Myocyte (in vitro differentiated cells): Measurements from ENCODE around the gene KMT5C. TPM values are rescaled to one million over a fixed set of nuclear protein-coding genes. Genes with fewer than 3 reads are reported as not detected.

Source experiments
- DNase-seq: peaks from one replicate; pipeline ENCODE4 v3.0.0-alpha.2; 2012; ENCODE audit warnings: low read depth
- total RNA-seq: library from RNA; depleted of rRNA; stranded (reverse); fragments of >200 nt; gene quantifications from 2 replicates; pipeline ENCODE4 v1.2.3, GENCODE V29; 2014

The KMT5C gene
- total RNA-seq, 1 donor from 2014 or later = 17.3 TPM

- no peak for DNase-seq
These were observed 7.2 kb downstream of the KMT5C start for GRCh38 chr19:55346725-55347441.

GRCh38 chr19:55347442-55348009 is 7.8 kb downstream of the KMT5C start:
- DNase-seq = no peak

GRCh38 chr19:55348317-55349034 is 8.8 kb downstream of the KMT5C start:
- no peak for DNase-seq

DNA sequence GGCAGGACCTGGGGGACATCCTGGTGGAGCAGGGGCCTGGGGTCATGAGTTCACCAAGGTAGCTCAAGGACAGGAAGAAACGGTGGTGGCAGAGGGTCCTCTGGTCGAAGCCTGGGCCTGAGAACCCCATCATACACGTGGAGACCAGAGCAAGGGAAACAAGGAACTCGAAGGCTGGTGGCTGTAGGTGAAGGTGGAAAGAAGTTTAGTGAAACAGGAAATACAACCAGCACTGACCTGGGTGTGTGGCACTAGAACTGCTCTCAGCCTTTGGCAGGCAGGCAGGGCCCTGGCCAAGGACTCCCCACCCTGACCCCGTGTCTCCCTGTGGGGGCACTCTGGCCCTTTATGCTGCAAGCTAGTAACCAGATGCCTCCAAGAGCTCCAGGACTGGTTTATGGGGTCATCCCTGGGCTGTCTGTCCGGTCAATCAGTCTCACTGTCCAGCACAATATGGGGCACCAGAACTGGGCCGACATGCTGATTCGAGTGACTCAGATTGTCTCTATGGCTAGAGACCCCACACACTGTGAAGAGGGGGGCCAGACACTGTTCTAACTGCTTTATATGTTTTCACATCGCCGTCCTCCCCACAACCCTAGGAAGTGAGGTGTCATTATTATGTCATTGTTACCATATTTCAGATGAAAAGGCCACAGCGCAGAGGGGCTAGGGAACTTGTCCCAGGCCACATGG is 11.1 kb downstream of the KMT5C start:
- no peak for DNase-seq

DNA sequence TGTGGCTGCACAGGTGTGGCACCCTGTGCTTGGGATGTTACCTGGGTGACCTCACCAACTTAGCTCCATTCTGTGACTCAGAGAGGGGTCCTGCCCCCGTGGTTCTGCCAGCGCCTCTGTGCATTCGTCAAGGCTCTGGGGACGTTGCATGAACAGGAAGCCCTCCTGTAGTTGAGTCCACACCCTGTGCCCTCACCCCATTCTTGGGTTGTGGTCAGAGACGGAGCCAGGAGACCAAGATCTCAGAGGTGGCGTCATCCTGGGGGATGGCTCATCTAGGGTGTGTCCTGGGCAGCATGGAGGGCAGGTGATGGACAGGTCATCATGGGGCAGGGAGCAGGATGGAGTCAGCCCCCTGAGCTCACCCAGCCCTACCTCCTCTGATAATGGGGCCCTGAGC is 12.4 kb downstream of the KMT5C start:
- DNase-seq = no peak

GRCh38 chr19:55352549-55353145 is 13.0 kb downstream of the KMT5C start:
- DNase-seq = no peak

- no peak for DNase-seq
These were observed 13.7 kb downstream of the KMT5C start for GRCh38 chr19:55353356-55353802.

DNA sequence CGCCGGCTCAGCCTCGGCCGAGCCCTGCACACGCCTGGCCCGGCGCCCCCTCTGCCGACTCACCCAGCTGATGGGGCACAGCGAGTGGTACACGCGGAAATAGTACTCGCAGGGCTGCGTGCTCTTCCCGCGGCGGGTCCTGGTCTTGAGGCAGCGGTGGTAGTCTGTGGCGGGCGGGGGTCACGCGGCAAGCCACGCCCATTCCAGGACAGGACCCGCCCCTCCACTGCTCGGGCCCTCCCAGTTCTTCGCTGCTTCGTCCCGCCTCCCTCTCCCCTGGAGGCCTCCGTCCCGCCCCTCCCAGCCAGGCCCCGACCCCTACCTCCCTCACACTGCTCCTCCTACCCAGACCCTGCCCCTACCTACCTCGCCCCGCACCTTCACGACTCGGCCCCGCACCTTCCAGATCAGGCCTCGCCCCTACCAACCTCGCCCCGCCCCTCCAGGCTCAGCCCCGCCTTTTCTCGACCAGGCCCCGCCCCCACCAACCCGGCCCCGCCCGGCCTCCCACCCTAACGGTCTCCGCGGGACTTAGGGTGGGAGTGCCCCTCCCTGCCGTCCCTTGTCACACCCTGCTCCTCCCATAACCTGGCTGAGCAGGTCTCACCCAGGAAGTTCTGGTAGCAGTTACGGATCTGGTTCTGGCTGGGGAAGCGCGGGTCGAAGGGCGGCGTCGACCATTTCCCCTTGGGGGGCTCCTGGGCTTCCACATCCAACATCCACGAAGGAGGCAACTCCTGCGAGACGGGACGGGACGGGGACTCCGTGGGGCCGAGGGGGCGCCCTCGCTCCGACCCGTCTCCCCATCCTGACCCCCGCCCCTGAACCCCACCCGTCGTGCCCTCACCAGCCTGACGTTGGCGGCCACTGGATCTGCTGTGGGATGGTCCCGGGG is 14.4 kb downstream of the KMT5C start:
- DNase-seq = peak; percentile 44

DNA sequence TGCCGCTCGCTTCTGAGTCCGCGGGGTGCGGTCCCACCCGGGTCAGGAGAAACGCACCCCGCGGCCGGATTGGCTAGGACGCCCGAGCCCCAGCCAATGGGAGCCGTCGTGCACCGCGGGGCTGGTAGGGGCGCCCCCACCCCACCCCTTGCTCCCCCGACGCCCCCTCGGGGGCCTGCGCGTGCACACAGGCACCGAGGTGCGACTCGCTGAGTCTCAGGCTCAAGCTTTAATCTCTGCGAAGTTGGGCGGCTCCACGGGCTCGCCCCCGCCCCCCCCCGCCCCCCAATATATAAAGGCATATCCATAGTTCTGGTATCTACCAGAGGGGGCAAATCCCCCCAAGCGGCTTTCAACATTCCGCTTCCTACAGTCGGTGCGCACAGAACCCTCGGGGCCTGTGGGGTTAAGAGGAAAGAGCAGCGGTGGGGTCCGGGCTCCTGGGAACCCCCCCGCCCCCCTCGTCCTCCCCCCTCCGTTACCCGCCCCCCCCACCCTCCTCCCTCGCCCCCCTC is 15.1 kb downstream of the KMT5C start, which contains the start of gene COX6B2:
Gene COX6B2 (minus strand): TSS at position 22 of the 515 bp plus-strand sequence. CDS start 198 bp downstream, outside the sequence.
- DNase-seq = no peak

DNA sequence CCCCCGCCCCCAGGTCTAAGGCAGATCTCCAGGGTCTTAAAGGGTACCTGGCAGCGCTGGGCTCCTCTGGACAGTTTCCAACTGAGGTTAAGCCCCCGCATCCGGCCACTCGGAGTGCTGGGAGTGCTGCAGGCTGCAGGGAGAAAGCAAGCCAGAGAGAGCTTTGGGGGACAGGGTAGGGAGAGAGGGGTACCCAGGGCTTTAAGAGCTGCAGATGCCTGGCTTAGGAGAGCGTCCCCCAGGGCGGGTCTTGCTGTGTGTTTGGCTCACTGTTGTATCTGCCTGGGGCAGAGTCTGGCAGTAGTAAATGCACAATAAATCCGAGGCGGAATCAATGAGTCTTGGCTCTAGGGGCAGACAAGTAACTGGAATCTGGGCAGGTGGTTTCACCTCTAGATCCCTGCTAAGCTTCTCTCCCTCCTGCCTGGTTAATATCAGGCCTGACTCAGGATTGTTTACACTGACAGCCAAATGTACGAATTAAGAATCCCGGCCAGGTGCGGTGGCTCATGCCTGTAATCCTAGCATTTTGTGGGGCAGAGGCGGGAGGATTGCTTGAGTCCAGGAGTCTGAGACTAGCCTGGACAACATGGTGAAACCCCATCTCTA is 15.6 kb downstream of the KMT5C start:
- DNase-seq = no peak

DNA sequence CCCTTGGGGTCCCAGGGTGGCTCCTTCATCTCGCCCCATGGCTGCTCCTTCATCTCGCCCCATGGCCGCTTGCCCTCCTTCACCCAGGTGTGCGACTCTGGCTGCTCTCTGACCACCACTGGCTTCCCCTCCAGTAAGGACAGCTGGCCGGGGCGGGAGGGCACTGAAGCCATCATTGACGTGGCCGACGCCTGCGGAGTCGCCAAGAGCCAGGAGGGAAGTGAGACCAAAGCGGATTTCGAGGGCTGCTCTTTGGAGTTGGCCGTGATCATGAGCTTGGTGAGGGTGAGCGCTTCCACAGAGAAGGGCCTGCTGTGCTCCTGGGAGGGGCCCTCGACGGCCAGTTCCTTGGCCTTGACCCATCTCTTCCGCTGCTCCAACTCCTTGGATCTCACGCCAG is 18.8 kb downstream of the KMT5C start:
- DNase-seq = no peak

DNA sequence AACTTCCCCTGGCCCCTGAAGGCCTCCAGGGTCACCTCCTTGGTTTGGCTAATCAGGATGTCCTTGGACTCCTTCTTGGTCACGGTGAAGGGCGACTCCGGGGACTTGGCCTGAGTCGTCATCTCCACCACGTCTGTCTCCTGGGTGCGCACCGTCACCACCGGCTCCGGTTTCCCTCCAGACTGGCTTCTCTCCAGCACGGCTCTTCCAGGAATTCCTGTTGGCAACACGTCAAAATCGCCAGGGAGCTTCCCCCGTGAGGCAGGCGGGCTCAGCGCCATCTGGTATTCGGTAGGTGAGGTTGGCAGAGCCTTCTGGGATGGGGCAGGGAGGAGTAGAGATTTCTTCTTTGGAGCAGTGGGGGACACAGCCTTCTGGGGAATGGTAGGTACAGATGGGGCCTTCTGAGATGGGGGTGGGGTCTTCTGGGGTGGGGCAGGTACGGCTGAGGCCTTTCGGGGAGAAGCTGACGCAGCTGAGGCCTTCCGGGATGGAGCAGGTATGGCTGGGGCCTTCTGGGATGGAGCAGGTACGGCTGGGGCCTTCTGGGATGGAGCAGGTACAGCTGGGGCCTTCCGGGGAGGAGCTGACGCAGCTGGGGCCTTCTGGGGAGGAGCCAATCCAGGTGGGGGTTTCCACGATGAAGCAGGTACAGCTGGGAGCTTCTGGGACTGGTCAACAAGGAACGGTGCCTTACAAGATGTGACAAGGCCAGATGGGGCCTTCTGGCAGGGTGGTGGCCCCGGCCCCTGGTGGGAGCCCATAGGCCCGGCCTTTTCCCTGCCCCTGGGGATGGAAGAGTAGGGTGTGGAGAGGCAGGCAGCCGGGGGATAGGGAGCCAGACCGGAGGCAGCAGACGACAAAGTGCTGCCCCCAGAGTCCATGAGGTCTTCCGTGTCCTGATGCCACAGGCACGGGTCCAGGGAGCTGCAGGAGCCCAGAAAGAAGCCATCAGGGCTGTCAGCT is 19.6 kb downstream of the KMT5C start:
- no peak for DNase-seq

DNA sequence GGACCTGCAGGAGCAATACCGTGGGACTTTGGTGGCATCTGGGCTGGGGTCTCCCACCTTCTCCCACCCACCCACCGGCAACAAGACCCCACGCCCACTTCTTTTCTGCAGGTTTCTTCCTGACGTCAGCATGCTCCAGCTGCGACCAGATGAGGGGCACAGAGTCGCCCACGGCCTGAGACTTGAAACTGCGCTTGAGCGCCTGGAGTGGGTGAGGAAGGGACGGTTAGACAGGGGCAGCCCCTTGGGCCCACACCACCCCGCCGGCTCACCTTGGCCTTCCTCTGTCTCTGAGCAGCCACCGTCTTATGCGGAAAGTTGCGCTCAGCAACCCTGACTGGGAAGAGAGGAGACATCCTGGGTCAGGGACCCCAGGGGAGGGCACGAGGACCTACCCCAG is 21.2 kb downstream of the KMT5C start:
- no peak for DNase-seq

GRCh38 chr19:55362174-55362989 is 22.7 kb downstream of the KMT5C start:
- DNase-seq = no peak

GRCh38 chr19:55362990-55363716 is 23.5 kb downstream of the KMT5C start, which contains the start of gene GARIN5B:
GARIN5B (minus strand) TSS chr19:55363260; CDS start chr19:55363066, 194 bp downstream.
- no peak for DNase-seq

DNA sequence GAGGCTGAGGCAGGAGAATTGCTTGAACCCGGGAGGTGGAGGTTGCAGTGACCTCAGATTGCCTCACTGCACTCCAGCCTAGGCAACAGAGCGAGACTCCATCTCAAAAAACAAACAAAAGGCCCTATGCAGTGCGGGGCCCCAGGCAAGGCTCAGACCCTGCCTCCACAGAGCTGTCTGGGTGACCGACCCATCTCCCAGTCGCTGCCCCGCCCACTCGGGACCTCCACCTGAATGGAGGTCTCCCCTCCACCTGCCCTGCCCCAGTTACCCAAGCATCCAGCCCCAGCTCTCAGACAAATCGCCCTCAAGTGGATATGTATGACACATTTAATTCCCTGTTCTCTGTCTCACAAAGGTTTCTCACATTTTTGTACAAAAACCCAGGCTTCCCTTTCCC is 25.6 kb downstream of the KMT5C start:
- DNase-seq = no peak

DNA sequence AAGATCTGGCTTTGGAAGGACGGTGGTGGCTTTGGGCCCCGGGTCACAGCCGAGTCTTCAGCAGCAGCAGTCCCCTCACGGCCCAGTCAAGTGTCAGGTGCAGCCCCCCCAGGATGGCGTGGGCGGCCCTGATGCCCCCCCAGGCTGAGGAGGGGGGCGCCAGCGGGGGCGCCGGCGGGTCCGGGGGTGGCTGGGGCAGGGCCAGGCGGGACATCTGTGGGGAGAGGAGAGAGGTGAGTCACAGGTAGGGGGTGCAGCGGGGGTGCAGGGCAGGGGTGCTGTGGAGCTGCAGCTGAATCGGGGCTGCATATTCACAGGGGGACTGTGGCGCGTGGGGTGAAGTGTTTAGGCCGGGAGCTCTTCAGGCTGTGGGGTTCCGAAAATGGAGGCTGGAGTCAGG is 26.3 kb downstream of the KMT5C start:
- DNase-seq = no peak
